Tongue (tissue), 2 donors: ENCODE data around the gene MICALL1. TPM values are rescaled to one million over a fixed set of nuclear protein-coding genes. Genes with fewer than 3 reads are reported as not detected.
A peak's percentile ranks its signal among the peaks of the same experiment; 100 is the strongest.
"Not testable (repeated sequence)": the region's sequence is repeated elsewhere in the genome, so short reads cannot be mapped to it uniquely, and the experiment has no call there.

ENCODE experiments used
- DNase-seq: peaks from one replicate; pipeline ENCODE4 v3.0.0-alpha.2; 2015
- total RNA-seq: library from RNA; depleted of rRNA; stranded (reverse); fragments of >200 nt; gene quantifications from one replicate; pipeline ENCODE4 v1.2.3, GENCODE V29; 2014

The MICALL1 gene
- total RNA-seq, 1 donor from 2014 or later, result 19.3 TPM

- DNase-seq, result no peak
These were observed 20.9 kb downstream of the MICALL1 start for GRCh38 chr22:37926771-37927636.

- DNase-seq, result no peak
These were observed 21.5 kb downstream of the MICALL1 start for GRCh38 chr22:37927637-37927936.

- no peak for DNase-seq
These were observed 23.3 kb downstream of the MICALL1 start for GRCh38 chr22:37929390-37929789.

- DNase-seq, result no peak
These were observed 24.3 kb downstream of the MICALL1 start for GRCh38 chr22:37930270-37930951.

GRCh38 chr22:37930952-37931440 is 24.9 kb downstream of the MICALL1 start:
- no peak for DNase-seq

- no peak for DNase-seq
These were observed 25.8 kb downstream of the MICALL1 start for GRCh38 chr22:37931893-37932389.

GRCh38 chr22:37932401-37932800 is 26.3 kb downstream of the MICALL1 start:
- no peak for DNase-seq

GRCh38 chr22:37932821-37933578 is 26.9 kb downstream of the MICALL1 start:
- no peak for DNase-seq

GRCh38 chr22:37933711-37934376 is 27.7 kb downstream of the MICALL1 start:
- DNase-seq, result peak; percentile 87

GRCh38 chr22:37940698-37941376 is 34.7 kb downstream of the MICALL1 start:
- no peak for DNase-seq

- DNase-seq, result no peak
These were observed 36.0 kb downstream of the MICALL1 start for GRCh38 chr22:37942133-37942532.

GRCh38 chr22:37943136-37943824 is 37.2 kb downstream of the MICALL1 start:
- DNase-seq, result no peak

GRCh38 chr22:37943825-37944198 is 37.7 kb downstream of the MICALL1 start:
- no peak for DNase-seq

GRCh38 chr22:37944423-37944822 is 38.3 kb downstream of the MICALL1 start:
- DNase-seq, result not testable (repeated sequence)

- DNase-seq, result not testable (repeated sequence)
These were observed 41.2 kb downstream of the MICALL1 start for GRCh38 chr22:37947142-37947795.

- DNase-seq, result no peak
These were observed 45.2 kb downstream of the MICALL1 start for GRCh38 chr22:37951305-37951704.

- not testable (repeated sequence) for DNase-seq
These were observed 46.5 kb downstream of the MICALL1 start for GRCh38 chr22:37952629-37953028.

- DNase-seq, result no peak
These were observed 47.0 kb downstream of the MICALL1 start for GRCh38 chr22:37953062-37953436.

- peak; percentile 99 for DNase-seq
These were observed 47.5 kb downstream of the MICALL1 start, which contains the start of the genes C22orf23 and POLR2F for GRCh38 chr22:37953437-37954179. Gene C22orf23, minus strand, starts transcription at chr22:37953601. Its CDS starts 452 bp downstream, at chr22:37953149. Gene POLR2F, plus strand, starts transcription at chr22:37953699. Its CDS starts 89 bp downstream, at chr22:37953788.
